ENCODE measurements around the gene TFEB.

- TF ChIP-seq CTCF (IDR thresholded peaks at IDR 0.05): no peak
- no peak for TF ChIP-seq POLR2A (IDR thresholded peaks at IDR 0.05)
Observed at GRCh38 chr6:41734666-41735426, 562 bp downstream of the TFEB start.

Measured in thyroid gland (tissue), 4 donors.